A375 (cell line): ENCODE measurements around the gene TMED9. TPM values are rescaled to one million over a fixed set of nuclear protein-coding genes. Genes with fewer than 3 reads are reported as not detected.

ENCODE experiments used
- total RNA-seq: library from RNA; depleted of rRNA; stranded (reverse); fragments of >200 nt; shearing (Covaris generic); gene quantifications from 2 replicates; pipeline ENCODE4 v1.2.3, GENCODE V29; 2014; rRNA removed

The TMED9 gene
- 79.3 and 92.8 TPM in 2 replicates for total RNA-seq

DNA sequence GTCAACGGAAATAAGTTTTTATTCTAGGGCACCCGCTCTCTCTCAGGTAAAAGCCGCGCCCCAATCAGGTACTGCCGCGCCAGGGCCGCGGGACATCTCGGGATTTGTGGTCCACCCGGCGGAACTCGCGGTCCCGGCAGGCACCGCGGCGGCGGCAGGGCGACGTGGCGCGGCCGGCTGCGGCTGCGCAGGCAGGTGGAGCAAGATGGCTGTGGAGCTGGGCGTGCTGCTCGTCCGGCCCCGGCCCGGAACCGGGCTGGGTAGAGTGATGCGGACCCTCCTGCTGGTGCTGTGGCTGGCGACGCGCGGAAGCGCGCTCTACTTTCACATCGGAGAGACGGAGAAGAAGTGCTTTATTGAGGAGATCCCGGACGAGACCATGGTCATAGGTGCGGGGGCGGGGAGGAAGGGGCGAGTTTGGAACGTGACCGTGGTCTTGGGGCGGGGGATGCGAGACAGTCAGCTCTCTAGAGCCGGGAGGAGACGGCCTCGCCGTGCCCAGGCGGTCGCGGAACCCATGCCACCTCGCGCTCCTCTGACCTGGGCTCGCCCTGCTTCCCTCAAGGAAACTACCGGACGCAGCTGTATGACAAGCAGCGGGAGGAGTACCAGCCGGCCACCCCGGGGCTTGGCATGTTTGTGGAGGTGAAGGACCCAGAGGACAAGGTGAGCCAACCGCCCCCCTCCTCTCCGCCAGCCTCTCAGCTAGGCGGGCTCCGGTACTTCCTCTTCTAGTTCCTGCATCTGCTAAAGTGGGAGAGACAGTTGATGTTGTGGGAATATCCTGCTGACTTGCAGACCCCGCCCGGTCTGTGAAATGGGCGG, at the start of gene TMED9:
TMED9 (plus strand) TSS at position 194 of the 825 bp plus-strand sequence; CDS start at position 206, 12 bp downstream.

DNA sequence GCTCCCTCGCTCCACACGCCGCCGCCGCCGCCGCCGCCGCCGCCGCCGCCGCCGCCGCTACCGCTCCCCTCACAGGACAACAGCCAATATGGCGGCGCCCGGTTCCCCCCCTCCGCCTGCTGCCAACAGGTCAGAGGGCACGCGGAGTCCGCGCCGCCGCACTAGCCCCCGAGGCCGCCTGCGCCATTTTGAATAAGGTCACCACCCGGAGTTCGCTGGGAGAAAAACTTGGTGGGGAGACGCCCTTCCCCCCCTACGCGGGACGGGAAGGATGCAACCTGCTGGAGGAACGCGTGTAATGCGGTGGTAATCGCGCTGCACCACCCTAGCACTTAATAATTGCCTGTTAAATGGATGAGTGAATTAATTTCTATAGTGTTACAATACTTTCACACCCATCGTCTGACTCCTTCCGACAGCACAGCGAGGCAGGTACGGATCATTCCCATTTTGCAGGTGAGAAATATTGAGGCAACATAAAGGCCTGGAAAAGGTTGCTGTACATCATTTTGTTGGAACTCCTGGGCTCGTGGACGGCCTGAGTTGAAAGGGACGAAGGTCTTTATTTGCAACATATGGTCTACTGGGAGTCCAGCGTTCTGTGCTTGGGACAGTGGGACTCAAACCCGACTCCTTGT, 37.4 kb upstream of the TMED9 start, which contains the start of gene FAM193B:
FAM193B (minus strand) TSS at position 90 of the 638 bp plus-strand sequence. CDS start 105 bp downstream, outside the sequence.

DNA sequence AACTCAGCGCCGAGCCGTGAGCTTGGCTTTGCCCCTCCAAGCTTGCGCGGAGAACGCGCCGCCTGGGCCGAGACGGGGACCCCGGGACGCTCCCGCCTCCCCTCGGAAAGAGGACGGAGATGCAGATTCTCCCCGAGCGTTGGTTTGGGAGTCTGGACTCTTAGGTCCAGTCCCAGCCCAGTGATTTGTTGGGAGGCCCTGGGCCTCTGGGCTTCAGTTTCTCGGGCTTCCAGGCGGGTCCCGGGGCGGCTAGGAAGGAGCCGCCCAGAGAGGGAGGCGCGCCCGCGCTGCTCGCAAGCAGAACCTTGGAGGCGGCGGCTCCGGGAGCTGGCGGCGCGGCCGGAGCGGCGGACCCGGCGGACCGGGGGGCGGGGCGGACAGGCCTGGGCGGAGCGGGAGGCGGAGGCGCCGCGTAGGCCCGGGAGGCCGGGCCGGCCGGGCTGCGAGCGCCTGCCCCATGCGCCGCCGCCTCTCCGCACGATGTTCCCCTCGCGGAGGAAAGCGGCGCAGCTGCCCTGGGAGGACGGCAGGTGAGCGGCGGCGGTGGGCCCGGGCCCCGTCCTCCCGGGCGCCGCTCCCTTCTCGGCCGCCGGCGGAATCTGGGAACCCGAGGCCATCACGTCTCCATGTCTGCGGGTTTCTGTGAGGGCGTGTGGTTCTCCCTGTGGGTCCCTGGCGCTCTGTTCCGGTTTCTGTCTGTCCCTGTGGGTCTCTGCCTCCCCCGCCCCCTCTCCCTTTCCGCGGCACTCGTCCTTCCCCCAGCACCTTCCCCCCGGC, 7.9 kb downstream of the TMED9 start, which contains the start of gene B4GALT7:
B4GALT7 (plus strand) TSS at position 402 of the 777 bp plus-strand sequence; CDS start at position 481, 79 bp downstream.

Other genes with a start within 250 kb of the TMED9 start
- gene LMAN2, start 240.5 kb upstream of the TMED9 start, total RNA-seq: 178 and 261 TPM in 2 replicates
- 9.8 and 14.0 TPM in 2 replicates for gene RGS14, start 234.3 kb upstream of the TMED9 start, total RNA-seq
- gene SLC34A1, start 207.8 kb upstream of the TMED9 start, total RNA-seq: 0.34 and 0.61 TPM in 2 replicates
- not detected in 2 replicates for gene PFN3, start 191.5 kb upstream of the TMED9 start, total RNA-seq
- 5.4 and 5.5 TPM in 2 replicates for gene F12, start 182.6 kb upstream of the TMED9 start, total RNA-seq
- gene GRK6, start 165.5 kb upstream of the TMED9 start, total RNA-seq: 38.4 and 42.5 TPM in 2 replicates
- gene PRR7, start 145.4 kb upstream of the TMED9 start, total RNA-seq: 41.0 and 48.8 TPM in 2 replicates
- 103 and 122 TPM in 2 replicates for gene DBN1, start 118.6 kb upstream of the TMED9 start, total RNA-seq
- 162 and 184 TPM in 2 replicates for gene PDLIM7, start 94.6 kb upstream of the TMED9 start, total RNA-seq
- gene DOK3, start 82.4 kb upstream of the TMED9 start, total RNA-seq: 2.3 and 3.1 TPM in 2 replicates
- 157 and 168 TPM in 2 replicates for gene DDX41, start 75.2 kb upstream of the TMED9 start, total RNA-seq
- gene FAM193B, start 37.6 kb upstream of the TMED9 start, total RNA-seq: 24.2 and 29.3 TPM in 2 replicates
- gene B4GALT7, start 7.9 kb downstream of the TMED9 start, total RNA-seq: 22.1 and 28.6 TPM in 2 replicates
- not detected in 2 replicates for gene FAM153A, start 190.7 kb downstream of the TMED9 start, total RNA-seq